Measurements from ENCODE around the gene MRPS5.
"Not testable (repeated sequence)": the region's sequence is repeated elsewhere in the genome, so short reads cannot be mapped to it uniquely, and the experiment has no call there.

MRPS5 gene

GRCh38 chr2:95121407-95122196, at the start of gene MRPS5:
Gene MRPS5, minus strand, starts transcription at chr2:95121808. Its CDS starts 17 bp downstream, at chr2:95121791.
- peak; percentile 61 for DNase-seq

GRCh38 chr2:95166065-95166763, 44.6 kb upstream of the MRPS5 start:
- peak; percentile 9 for DNase-seq

GRCh38 chr2:95165371-95166064, 43.9 kb upstream of the MRPS5 start, which contains the start of gene ZNF2:
Gene ZNF2, plus strand, starts transcription at chr2:95165809. Its CDS starts 10,418 bp downstream, at chr2:95176227.
- DNase-seq = peak; percentile 95

- no peak for DNase-seq
These were observed 43.4 kb upstream of the MRPS5 start for GRCh38 chr2:95165030-95165370.

GRCh38 chr2:95159690-95160449, 38.3 kb upstream of the MRPS5 start, which contains the start of gene ZNF514:
Gene ZNF514, minus strand, starts transcription at chr2:95159848. Its CDS starts 6,595 bp downstream, at chr2:95153253.
- DNase-seq = peak; percentile 62

- DNase-seq = peak; percentile 60
These were observed 37.4 kb upstream of the MRPS5 start for GRCh38 chr2:95158891-95159619.

GRCh38 chr2:95158441-95158840, 36.8 kb upstream of the MRPS5 start:
- DNase-seq = no peak

- DNase-seq = no peak
These were observed 27.9 kb upstream of the MRPS5 start for GRCh38 chr2:95149397-95149984.

- no peak for DNase-seq
These were observed 22.2 kb upstream of the MRPS5 start for GRCh38 chr2:95143838-95144237.

- DNase-seq = no peak
These were observed 17.1 kb upstream of the MRPS5 start for GRCh38 chr2:95138702-95139101.

GRCh38 chr2:95122197-95122551, 566 bp upstream of the MRPS5 start:
- no peak for DNase-seq

- DNase-seq = no peak
These were observed 558 bp downstream of the MRPS5 start for GRCh38 chr2:95121093-95121406.

GRCh38 chr2:95115418-95115817, 6.2 kb downstream of the MRPS5 start:
- DNase-seq = peak; percentile 36

- DNase-seq = no peak
These were observed 8.1 kb downstream of the MRPS5 start for GRCh38 chr2:95113464-95113863.

- no peak for DNase-seq
These were observed 11.2 kb downstream of the MRPS5 start for GRCh38 chr2:95110395-95110794.

GRCh38 chr2:95109260-95109659, 12.3 kb downstream of the MRPS5 start:
- no peak for DNase-seq

- DNase-seq = no peak
These were observed 15.5 kb downstream of the MRPS5 start for GRCh38 chr2:95106081-95106480.

- DNase-seq = no peak
These were observed 17.0 kb downstream of the MRPS5 start for GRCh38 chr2:95104606-95105005.

GRCh38 chr2:95099910-95100309, 21.7 kb downstream of the MRPS5 start:
- no peak for DNase-seq

GRCh38 chr2:95098273-95098672, 23.3 kb downstream of the MRPS5 start:
- DNase-seq = not testable (repeated sequence)

- no peak for DNase-seq
These were observed 29.6 kb downstream of the MRPS5 start for GRCh38 chr2:95091885-95092555.
